Stimulated activated CD8-positive, alpha-beta memory T cell treated with anti-CD3 and anti-CD28 coated beads, Interleukin-15, amount 100 ng/mL, for 24 hours (primary cell): Measurements from ENCODE around the gene METTL15.
"Not testable (repeated sequence)": the region's sequence is repeated elsewhere in the genome, so short reads cannot be mapped to it uniquely, and the experiment has no call there.

Source experiments
- DNase-seq: peaks from one replicate; pipeline ENCODE4 v3.0.0-alpha.2; 2020; ENCODE audit warnings: low read depth

Gene METTL15

DNA sequence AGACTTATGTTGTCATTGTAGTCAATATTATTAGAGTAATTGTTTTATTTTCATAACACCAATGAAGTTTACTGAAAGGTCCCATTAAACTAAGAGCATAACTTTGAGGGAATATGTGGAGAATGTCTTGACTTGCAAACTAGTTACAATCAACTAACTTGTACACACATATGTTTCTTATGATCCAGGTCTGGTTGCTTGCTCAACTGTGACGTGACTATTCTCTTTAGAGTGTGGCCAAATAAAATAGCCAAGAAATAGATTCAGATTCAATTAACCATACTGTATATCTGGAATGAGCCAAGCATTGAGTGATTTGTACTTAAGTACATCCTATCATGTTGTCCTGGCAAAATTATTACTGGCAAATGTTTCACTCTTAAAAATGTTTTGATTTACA lies 101.7 kb downstream of the METTL15 start:
- DNase-seq, result no peak

DNA sequence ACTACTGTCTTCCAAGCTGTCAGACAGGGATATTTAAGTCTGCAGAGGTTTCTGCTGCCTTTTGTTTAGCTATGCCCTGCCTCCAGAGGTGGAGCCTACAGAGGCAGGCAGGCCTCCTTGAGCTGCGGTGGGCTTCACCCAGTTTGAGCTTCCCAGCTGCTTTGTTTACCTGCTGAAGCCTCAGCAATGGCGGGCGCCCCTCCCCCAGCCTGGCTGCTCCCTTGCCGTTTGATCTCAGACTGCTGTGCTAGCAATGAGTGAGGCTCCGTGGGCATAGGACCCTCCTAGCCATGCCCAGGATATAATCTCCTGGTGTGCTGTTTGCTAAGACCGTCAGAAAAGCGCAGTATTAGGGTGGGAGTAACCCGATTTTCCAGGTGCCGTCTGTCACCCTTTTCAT lies 113.9 kb downstream of the METTL15 start:
- not testable (repeated sequence) for DNase-seq

DNA sequence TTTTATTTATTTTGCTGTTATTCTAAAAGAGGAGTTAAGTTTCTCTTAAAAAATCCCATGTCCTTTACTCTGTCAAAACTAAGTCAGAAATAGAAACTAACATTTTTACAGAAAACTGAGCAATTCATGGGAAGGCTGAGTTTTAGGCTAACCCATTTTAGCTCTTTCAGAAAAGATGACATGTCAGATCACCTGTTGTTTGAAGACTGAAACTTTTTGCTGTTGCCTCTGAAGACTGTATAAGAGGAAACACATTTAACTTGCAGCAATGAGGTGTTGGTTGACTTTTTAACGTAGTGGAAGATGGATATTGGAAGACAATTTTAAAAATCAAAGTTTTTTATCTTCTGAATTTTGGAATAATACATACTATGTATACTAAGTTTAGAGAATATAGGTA lies 115.4 kb downstream of the METTL15 start:
- no peak for DNase-seq

DNA sequence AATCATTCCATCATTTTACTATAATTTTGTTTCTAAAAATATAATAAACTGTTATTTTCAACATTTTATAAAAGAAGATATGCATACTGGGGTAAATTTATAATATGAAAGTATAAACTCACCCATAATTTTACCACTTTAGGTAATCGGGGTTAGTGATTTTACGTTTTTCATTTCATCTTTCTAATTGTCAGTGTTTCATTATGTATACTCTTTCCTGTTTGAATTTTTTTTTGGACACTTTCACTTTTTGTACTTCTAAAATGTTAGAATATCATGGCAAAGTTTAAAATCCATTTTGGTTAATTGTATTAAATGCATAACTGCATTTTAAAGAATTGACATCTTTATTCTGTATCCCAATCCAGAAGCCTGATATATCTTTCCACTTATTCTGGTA lies 115.8 kb downstream of the METTL15 start:
- DNase-seq, result no peak

DNA sequence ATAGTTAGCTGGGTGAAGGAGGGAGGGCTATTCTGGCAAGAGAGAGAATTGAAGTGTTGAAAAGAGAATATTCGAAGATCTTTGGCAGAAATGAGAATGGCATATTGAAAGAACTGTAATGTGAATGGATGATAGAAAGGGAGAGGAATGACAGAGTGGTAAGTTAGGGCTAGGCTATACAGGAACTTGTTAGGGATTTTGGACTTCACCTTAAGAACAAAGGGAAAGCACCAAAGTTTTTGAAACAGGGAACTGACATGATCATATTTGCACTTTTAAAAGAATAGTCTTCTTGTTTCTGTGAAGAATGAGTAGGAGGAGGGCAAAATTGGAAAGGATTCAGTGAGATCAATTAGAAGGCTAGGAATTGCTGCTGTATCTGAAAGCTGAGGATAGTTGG lies 119.3 kb downstream of the METTL15 start:
- no peak for DNase-seq

DNA sequence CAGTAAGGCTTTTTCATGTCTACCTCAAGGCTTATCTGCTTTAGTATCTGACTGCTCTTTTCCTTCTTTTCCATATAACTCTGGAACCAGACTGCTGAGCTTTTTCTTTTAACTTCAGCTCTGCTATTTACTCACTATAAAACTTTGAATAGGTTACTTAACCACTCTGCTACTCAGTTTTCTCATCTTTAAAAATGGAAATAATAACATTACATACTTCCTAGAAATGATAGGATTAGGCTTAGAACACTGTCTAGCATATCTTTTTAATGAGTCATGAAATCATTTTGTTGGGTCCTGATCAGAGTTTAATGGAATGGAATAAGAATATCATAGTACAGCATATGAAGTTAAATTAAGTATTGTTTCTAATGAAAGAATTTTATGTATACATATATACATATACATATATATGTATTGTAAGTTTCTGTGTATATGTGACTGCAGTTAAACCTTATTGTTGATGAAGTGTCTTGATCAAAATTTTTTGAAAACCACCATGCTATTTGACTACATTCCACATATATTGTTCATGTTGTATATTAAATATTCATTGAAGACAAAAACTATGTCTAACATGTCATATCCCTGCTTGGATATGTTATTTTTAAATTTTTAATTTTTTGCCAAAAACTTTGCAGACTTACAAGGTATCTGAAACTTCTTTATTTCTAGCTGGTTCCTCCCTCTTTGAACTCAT lies 120.2 kb downstream of the METTL15 start:
- DNase-seq, result no peak

DNA sequence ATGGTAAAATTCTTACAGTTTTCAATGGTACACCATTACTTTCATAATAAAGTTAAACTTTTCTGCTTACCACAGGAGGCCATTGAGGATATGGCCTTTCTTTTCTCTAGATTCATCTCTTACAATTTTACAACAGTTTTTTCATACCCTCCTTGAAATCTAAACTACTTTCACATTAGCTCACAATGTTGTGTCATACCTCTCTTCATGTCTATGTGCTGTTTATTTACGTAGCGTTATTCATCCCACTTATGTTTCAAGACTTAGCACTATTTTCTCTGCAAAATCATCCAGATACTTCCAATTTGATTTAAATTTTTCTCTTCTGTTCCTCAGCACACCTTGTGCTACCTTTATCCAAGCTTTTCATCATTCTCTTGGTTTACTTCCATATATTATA lies 123.3 kb downstream of the METTL15 start:
- DNase-seq, result no peak

DNA sequence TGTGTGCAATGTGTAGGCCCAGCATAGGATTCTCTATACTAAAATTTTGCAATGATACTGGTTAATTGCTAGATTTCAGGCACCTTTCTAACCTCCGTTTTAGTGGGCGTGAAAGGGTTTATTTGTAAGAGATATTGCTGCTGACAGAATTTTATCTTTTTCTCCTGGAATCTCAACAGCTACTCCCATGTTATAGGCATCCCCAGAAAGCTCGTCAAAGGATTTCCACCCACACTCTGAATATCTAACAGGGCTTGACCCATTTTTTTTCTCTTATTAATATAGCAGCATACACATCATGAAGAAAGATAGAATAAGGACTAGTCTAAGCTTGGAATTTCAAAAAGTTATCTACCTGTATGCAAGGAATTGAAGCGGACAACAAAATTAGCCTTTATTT lies 124.5 kb downstream of the METTL15 start:
- DNase-seq, result no peak

DNA sequence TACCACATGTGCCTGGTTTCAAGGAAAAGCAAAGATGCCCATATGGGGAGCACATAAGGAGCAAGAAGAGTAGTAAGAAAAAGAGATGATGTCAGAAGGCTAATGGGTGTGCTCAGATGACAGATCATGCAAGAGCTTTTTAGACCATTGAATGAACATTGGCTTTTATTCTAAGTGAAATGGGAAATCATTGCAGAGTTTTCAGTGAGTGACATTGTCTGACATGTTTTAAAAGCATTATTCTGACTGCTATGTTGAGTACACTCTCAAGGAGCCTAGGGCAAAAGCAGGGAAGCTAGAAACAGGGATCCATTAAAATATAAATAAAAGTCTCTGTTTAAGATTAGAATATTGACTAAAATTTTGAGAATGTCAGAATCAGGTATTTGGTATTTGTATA lies 133.6 kb downstream of the METTL15 start:
- no peak for DNase-seq

DNA sequence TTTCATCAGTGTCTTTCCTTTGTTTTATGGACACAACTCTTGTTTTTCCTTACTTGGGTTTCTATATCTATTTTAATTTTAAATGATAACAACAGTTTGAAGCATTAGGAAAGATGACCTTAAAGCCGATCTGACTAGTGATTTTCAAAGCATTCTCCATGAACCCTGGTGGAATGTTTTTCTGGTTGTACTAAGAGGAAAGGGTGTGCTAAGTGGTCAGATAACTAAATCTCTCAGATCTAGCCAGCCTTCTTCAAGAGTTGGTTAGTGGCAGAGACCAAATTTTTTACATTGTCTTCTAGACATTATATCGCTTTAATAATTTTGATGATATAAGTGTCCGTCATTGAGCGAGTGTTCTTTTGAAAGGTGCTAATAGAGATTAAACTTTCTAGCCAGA lies 134.4 kb downstream of the METTL15 start:
- no peak for DNase-seq

DNA sequence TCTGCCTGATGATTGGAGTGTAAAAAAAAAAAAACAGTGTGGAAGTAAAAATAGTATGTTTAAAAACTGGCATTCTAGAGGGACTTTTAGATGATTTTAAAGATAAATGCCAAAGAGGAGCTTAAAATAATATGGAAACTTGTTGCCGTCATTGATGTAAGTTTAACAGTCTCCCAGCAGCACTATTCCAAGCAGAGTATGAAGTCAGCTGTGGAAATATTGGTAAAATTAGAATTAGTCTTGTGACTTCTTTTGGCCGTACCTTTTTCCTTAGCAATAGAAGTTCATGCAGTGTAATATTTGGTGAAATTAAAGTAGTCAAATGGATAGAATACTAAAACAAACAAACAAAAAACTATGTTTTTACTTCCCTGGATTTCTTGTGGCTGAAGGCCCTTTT lies 134.9 kb downstream of the METTL15 start:
- DNase-seq, result no peak

DNA sequence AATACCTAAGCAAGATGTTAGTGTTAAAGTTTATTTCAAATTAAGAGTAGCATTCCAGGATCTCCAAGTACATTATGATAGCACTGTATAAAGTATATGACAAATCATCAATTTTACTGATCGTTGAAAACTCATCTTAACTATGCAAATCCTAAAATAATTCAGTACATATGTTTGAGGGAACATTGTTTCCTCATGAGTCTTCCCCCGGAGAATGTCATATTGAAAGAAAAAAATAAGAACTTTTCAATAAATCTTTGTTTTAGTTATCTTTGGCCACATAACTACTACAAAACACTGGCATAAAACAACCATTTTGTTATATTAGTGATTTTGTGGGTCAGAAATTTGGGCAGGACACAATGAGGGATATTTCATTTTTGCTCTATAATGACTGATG lies 135.4 kb downstream of the METTL15 start:
- no peak for DNase-seq

DNA sequence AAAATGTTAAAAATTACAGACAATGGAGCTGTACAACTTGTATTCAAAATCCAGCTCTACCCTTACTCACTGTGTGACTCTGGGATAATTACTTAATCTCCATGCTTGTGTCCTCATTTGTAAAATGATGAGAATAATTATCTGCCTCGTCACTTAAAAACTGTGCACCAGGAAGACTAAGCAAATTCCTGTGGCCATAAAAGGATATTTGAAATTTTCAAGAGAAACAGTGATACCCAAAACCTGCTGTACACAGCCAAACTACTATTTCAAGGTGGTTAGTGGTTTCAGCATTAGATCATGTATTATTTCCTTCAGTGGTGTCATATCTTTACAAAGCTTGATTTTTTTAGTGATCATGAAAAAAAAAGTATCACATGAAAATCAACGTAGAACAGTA lies 136.9 kb downstream of the METTL15 start:
- no peak for DNase-seq

DNA sequence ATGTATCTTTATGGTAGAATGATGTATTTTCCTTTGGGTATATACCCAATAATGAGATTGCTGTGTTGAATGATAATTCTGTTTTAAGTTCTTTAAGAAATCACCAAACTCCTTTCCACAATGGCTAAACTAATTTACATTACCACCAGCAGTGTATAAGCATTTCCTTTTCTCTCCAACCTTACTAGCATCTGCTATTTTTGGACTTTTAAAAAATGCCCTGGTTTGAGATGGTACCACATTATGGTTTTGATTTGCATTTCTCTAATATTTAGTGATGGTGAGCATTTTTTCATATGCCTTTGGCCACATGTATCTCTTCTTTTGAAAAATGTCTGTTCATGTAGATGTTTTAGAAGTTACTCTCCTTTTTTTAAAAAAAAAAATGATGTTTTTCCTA lies 142.0 kb downstream of the METTL15 start:
- DNase-seq, result no peak

DNA sequence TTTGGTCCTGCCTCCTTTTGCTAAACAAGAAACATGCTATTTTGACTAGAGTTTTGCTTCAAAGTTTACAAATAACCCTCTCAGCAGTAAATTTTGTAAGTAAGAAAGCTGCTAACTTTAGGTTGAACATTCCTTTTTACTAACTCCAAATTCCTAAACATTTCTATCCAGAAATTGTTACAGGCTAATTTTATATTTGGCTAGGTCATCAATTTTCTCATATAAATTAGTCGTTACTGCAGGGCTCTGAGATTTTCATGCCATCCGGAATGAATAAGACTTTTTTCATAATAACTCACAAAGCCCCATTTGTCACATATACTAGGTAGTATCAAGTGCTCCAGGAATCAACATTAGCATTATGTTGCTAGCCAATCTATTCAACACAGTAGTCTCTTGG lies 143.1 kb downstream of the METTL15 start:
- no peak for DNase-seq

DNA sequence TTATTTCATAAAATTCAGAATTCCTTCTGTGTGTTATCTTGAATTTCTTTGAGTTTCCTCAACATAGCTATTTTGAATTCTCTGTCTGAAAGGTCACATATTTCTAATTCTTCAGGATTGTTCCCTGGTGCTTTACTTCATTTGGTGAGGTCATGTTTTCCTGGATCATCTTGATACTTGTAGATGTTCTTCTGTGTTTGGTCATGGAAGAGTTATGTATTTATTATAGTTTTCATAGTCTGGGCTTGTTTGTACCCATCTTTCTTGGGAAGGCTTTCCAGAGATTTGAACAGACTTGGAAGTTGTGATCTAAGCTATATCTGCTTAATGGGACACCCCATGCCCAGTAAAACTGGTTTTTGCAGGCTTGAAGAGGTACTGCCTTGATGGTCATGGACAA lies 149.6 kb downstream of the METTL15 start:
- no peak for DNase-seq

DNA sequence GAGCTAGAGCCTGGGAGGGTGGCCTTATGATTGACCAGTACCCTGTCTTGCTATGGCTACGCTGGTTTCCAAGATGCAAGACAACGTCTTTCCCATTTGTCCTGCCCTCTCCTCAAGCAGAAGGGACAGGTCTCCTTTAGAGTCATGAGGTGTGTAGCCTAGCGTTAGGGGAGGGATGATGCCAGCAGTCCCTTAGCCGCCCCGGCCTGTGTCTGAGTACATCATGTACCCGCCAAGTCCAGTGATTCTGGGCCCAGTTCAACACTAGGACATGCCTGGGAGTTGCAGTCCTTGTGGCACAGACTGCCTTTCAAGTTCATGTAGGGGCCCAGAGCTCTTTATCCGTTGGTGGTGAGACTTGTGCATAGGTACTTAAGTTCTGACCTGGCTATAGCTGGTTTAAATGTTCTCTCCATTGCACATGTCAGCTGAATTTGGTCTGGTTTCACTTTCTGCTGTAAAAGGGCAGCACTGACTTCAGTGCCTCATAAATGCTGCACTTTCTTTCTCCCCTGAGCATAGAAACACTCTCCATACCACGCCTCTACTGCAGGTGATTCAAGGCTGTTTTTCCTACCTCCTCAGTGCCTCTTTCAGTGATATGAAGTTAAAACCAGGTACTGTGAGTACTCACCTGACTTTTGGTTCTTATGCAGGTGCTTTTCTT lies 151.1 kb downstream of the METTL15 start:
- DNase-seq, result no peak

DNA sequence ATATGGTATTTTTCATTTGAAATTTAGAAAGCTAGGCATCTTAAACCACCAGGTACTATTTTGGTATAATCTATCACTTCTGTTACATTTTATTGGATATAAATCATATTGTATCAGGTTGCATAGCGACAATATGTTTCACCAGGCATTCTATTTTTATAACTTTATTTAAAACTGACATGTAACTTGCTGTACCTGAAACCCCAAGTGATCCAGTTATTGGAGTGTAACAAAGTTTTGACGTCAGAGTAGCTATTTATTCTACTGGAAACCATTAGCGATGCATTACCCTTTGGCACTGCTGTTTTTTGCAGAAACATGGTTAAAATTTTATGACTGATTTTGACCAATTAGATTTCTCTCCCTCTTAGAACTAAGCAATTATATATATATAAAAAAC lies 160.7 kb downstream of the METTL15 start:
- DNase-seq, result no peak

DNA sequence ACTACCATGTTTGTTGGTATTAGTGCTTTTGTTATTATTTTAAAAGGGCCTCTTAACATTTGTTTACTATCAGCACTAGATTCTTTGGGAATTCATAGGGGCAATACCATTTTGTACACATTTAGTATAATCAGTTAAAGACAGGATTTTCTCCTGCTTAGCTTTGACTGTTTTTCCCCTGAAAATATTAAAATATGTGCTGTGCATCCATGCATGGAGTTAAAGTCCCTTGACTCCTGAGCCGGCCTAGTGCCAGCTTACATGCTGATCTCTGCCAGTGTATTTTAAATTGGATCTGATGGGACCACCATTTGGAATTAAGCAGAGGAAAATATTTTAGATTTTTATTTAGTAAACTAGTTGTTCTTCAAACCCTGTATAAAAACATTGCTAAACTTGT lies 161.4 kb downstream of the METTL15 start:
- no peak for DNase-seq

DNA sequence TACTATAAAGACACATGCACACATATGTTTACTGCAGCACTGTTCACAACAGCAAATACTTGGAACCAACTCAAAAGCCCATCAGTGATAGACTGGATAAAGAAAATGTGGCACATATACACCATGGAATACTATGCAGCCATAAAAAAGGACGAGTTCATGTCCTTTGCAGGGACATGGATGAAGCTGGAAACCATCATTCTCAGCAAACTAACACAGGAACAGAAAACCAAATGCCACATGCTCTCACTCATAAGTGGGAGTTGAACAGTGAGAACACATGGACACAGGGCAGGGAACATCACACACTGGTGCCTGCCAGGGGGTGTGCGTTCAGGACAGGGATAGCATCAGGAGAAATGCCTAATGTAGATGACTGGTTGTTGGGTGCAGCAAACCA lies 164.1 kb downstream of the METTL15 start:
- not testable (repeated sequence) for DNase-seq

DNA sequence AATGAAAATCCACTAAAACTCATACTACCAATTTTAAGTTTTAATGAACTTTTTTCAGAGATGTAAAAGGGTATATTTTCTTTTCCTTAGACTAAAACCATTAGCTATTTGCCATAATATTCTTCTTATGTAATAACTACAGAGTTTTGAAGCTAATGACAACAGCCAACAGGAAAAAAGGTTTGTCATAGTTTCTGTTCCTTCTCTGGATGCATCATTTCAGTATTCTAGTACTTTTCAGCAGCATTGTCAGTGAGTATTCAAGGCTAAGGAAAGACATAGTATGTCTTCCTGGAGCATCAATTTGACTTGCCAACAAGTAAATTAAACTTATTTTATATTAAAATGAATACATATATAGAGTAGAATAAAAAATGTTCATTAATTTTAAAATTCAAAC lies 166.0 kb downstream of the METTL15 start:
- no peak for DNase-seq

DNA sequence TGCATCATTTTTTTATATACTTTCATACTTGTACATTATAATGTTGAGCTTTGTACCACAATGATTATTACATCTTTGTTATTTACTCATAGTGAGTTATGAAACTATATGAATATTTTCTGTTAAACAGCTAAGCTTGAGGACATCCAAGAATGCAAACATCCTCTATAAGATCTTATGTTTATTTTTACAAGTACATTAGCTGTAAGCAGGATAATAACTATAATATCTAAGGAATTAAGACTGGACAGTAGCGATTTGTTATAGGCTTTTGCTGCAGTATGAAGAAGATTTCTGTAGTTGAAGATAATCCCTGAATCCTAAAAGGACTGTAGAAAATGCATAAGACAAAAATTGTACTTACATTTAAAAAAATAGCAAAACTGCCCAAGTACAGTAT lies 176.0 kb downstream of the METTL15 start:
- DNase-seq, result no peak

DNA sequence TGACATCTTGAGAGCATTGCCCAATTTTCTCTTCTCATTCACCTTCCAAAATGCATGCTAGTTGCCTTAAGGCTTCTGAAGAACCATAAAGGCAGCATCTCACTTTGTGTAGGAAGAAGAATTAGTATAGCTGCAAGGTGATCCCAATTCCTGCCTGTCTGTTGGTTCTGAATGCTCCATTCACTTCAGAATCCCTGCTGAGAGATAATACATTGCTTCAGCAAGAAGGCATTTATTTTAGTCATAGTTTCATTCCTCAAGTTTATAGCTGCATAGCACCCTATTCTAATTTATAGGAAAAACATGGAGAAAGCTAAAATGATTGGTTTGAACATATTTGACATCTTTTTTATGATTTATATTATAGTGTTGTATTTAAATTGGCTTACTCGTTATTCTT lies 181.3 kb downstream of the METTL15 start:
- DNase-seq, result no peak

DNA sequence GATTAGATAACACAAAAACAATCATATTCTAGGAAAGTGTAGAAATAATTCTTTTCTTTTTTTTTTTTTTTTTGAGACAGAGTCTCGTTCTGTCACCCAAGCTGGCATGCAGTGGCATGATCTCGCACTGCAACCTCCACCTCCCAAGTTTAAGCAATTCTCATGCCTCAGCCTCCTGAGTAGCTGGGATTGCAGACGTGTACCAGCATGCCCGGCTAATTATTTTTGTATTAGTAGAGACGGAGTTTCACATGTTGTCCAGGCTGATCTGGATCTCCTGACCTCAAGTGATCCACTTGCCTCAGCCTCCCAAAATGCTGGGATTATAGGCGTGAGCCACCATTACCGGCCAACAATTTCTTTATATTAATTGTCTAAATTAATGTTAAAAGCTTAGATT lies 182.8 kb downstream of the METTL15 start:
- DNase-seq, result not testable (repeated sequence)
